ENCODE measurements around the gene MTG2. TPM values are rescaled to one million over a fixed set of nuclear protein-coding genes. Genes with fewer than 3 reads are reported as not detected.

The MTG2 gene
- total and polyA plus RNA-seq, 2 of the 13 experiments (the other 11 are each of a cell fraction or from before 2014, with no cell fraction given), result 20.4 to 37.8 TPM

GRCh38 chr20:62147125-62147524 is 35.7 kb upstream of the MTG2 start (continued):
- TF ChIP-seq ARID3A (IDR thresholded peaks at IDR 0.05; ENCODE audit: low read depth, low read length), result no peak
- TF ChIP-seq, protein P1, sequence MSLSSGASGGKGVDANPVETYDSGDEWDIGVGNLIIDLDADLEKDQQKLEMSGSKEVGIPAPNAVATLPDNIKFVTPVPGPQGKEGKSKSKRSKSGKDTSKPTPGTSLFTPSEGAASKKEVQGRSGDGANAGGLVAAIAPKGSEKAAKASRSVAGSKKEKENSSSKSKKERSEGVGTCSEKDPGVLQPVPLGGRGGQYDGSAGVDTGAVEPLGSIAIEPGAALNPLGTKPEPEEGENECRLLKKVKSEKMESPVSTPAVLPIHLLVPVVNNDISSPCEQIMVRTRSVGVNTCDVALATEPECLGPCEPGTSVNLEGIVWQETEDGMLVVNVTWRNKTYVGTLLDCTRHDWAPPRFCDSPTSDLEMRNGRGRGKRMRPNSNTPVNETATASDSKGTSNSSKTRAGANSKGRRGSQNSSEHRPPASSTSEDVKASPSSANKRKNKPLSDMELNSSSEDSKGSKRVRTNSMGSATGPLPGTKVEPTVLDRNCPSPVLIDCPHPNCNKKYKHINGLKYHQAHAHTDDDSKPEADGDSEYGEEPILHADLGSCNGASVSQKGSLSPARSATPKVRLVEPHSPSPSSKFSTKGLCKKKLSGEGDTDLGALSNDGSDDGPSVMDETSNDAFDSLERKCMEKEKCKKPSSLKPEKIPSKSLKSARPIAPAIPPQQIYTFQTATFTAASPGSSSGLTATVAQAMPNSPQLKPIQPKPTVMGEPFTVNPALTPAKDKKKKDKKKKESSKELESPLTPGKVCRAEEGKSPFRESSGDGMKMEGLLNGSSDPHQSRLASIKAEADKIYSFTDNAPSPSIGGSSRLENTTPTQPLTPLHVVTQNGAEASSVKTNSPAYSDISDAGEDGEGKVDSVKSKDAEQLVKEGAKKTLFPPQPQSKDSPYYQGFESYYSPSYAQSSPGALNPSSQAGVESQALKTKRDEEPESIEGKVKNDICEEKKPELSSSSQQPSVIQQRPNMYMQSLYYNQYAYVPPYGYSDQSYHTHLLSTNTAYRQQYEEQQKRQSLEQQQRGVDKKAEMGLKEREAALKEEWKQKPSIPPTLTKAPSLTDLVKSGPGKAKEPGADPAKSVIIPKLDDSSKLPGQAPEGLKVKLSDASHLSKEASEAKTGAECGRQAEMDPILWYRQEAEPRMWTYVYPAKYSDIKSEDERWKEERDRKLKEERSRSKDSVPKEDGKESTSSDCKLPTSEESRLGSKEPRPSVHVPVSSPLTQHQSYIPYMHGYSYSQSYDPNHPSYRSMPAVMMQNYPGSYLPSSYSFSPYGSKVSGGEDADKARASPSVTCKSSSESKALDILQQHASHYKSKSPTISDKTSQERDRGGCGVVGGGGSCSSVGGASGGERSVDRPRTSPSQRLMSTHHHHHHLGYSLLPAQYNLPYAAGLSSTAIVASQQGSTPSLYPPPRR (CRISPR knock-in tag; IDR thresholded peaks at IDR 0.05; ENCODE audit: borderline replicate concordance), result no peak
- TF ChIP-seq, protein P2, sequence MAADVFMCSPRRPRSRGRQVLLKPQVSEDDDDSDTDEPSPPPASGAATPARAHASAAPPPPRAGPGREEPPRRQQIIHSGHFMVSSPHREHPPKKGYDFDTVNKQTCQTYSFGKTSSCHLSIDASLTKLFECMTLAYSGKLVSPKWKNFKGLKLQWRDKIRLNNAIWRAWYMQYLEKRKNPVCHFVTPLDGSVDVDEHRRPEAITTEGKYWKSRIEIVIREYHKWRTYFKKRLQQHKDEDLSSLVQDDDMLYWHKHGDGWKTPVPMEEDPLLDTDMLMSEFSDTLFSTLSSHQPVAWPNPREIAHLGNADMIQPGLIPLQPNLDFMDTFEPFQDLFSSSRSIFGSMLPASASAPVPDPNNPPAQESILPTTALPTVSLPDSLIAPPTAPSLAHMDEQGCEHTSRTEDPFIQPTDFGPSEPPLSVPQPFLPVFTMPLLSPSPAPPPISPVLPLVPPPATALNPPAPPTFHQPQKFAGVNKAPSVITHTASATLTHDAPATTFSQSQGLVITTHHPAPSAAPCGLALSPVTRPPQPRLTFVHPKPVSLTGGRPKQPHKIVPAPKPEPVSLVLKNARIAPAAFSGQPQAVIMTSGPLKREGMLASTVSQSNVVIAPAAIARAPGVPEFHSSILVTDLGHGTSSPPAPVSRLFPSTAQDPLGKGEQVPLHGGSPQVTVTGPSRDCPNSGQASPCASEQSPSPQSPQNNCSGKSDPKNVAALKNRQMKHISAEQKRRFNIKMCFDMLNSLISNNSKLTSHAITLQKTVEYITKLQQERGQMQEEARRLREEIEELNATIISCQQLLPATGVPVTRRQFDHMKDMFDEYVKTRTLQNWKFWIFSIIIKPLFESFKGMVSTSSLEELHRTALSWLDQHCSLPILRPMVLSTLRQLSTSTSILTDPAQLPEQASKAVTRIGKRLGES (CRISPR knock-in tag; IDR thresholded peaks at IDR 0.05; ENCODE audit: borderline replicate concordance), result no peak
- TF ChIP-seq KIAA2018 (CRISPR knock-in tag; IDR thresholded peaks at IDR 0.05; ENCODE audit: borderline replicate concordance), result no peak
- TF ChIP-seq HOXA7 (CRISPR knock-in tag; IDR thresholded peaks at IDR 0.05), result no peak
- no peak for TF ChIP-seq ZFAT (CRISPR knock-in tag; conservative IDR thresholded peaks at IDR 0.05)
- TF ChIP-seq FOXK2 (IDR thresholded peaks at IDR 0.05), result no peak
- no peak for TF ChIP-seq PHB2 (IDR thresholded peaks at IDR 0.05; ENCODE audit: partially characterized antibody)
- TF ChIP-seq ZNF510 (CRISPR knock-in tag; IDR thresholded peaks at IDR 0.05; ENCODE audit: low read depth), result no peak
- peak; percentile 61 for TF ChIP-seq KDM5B (CRISPR knock-in tag; IDR thresholded peaks at IDR 0.05; ENCODE audit: borderline replicate concordance)
- TF ChIP-seq SRSF1 (optimal IDR thresholded peaks at IDR 0.05; ENCODE audit: low read depth, low read length), result no peak
- 0 out of 2 replicates have a peak, but pooled peaks have one; percentile 41 for TF ChIP-seq RFXAP (CRISPR knock-in tag; IDR thresholded peaks at IDR 0.05; ENCODE audit: borderline replicate concordance)

Measured in HepG2 (cell line).